ENCODE data around the gene CNEP1R1. TPM values are rescaled to one million over a fixed set of nuclear protein-coding genes. Genes with fewer than 3 reads are reported as not detected.

Gene CNEP1R1
- total RNA-seq, 2 donors from 2014 or later: 14.2 to 36.5 TPM

DNA sequence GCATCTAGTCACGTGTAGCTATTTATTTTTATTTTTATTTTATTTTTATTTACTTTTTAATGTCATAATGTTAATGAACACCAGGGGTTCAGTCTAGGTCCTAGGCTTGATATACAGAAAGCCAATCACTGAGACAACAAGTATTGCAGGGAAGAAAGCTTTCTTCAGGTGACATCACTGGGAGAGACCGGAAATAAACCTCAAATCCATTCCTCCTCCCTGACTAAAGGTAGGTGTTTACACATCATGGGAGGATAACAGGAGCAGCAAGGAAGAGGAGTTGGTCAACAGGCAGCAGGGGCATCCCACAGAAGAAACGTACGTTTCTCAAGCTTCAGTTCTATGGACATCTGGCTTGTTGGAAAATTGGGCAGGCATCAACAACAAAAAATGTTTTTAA, 31.2 kb downstream of the CNEP1R1 start:
- ATAC-seq (ENCODE audit: insufficient number of reproducible peaks, low FRiP score, low read depth) (no peak), DNase-seq (ENCODE audit: low spot score) (no peak)
- Histone ChIP-seq H3K9me3 (peaks cover 11% of the 10 kb centered on the region), H3K4me3 (no peak overlapping the region), H3K4me1 (ENCODE audit: control insufficient read depth in 1 of 2, low read depth in 2 of 2) (no peaks in the 10 kb centered on the region), H3K27ac (no peak overlapping the region), H3K36me3 (no peaks in the 10 kb centered on the region), H3K27me3 (replicated peaks; ENCODE audit: insufficient read depth) (no peaks in the 10 kb centered on the region)
- TF ChIP-seq, protein P1, sequence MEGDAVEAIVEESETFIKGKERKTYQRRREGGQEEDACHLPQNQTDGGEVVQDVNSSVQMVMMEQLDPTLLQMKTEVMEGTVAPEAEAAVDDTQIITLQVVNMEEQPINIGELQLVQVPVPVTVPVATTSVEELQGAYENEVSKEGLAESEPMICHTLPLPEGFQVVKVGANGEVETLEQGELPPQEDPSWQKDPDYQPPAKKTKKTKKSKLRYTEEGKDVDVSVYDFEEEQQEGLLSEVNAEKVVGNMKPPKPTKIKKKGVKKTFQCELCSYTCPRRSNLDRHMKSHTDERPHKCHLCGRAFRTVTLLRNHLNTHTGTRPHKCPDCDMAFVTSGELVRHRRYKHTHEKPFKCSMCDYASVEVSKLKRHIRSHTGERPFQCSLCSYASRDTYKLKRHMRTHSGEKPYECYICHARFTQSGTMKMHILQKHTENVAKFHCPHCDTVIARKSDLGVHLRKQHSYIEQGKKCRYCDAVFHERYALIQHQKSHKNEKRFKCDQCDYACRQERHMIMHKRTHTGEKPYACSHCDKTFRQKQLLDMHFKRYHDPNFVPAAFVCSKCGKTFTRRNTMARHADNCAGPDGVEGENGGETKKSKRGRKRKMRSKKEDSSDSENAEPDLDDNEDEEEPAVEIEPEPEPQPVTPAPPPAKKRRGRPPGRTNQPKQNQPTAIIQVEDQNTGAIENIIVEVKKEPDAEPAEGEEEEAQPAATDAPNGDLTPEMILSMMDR (IDR thresholded peaks at IDR 0.05): no peak

DNA sequence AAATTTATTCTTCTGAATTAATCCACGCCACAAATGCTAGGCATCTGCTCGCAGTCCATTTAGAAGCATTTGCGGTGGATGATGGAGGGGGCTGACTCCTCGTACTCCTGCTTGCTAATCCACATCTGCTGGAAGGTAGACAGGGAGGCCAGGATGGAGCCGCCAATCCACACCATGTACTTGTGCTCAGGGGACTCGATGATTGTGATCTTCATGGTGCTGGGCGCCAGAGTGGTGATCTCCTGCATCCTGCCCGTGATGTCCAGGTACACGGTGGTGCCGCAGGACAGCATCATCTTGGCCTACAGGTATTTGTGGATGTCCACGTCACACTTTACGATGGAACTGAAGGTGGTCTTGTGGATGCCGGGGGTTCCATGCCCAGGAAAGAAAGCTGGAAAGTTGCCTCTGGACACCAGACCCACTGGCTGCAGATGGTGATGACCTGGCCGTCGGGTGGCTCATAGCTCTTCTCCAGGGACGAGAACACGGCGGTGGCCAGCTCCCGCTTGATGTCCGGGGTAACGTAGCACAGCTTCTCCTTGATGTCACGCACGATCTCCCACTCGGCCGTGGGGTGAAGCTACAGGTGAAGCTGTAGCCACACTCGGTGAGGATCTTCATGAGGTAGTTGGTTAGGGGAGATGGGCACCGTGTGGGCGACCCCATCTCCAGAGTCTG, 33.2 kb downstream of the CNEP1R1 start:
- TF ChIP-seq, protein P1 (IDR thresholded peaks at IDR 0.05): no peak
- DNase-seq (ENCODE audit: low spot score): no peak

DNA sequence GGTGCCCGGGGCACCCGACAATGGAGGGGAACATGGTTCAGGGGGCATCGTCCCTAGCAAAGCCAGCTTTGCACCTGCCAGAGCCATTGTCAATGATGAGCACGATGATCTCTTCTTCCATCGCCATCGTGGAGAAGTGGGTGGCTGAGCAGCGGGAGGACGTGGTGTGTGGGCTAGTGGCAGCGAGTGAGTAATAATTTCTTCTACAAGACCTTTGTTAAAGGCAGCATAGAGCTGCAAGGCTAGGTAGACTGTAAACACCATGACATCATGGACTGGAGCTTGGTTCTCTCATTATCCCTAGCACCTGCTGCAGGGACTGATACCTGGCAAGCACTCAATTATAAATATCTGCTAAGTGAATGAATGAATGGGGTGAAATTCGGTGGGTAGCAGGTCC, 34.1 kb downstream of the CNEP1R1 start:
- no peaks in the 10 kb centered on the region for H3K27me3 ChIP-seq (replicated peaks; ENCODE audit: insufficient read depth)
- no peaks in the 10 kb centered on the region for H3K4me1 ChIP-seq (ENCODE audit: control insufficient read depth in 1 of 2, low read depth in 2 of 2)
- DNase-seq (ENCODE audit: low spot score): no peak
- TF ChIP-seq, protein P1 (IDR thresholded peaks at IDR 0.05): no peak
- H3K4me3 ChIP-seq: no peak overlapping the region
- no peak for ATAC-seq (ENCODE audit: insufficient number of reproducible peaks, low FRiP score, low read depth)
- no peaks in the 10 kb centered on the region for H3K36me3 ChIP-seq
- peaks cover 11% of the 10 kb centered on the region for H3K9me3 ChIP-seq
- H3K27ac ChIP-seq: no peak overlapping the region

More for the DNA sequence above, 33.2 kb downstream of the CNEP1R1 start:
- Histone ChIP-seq H3K36me3 (no peaks in the 10 kb centered on the region), H3K4me3 (no peak overlapping the region), H3K4me1 (ENCODE audit: control insufficient read depth in 1 of 2, low read depth in 2 of 2) (no peaks in the 10 kb centered on the region), H3K27me3 (replicated peaks; ENCODE audit: insufficient read depth) (no peaks in the 10 kb centered on the region), H3K27ac (no peak overlapping the region), H3K9me3 (peaks cover 11% of the 10 kb centered on the region)
- ATAC-seq (ENCODE audit: insufficient number of reproducible peaks, low FRiP score, low read depth): no peak

DNA sequence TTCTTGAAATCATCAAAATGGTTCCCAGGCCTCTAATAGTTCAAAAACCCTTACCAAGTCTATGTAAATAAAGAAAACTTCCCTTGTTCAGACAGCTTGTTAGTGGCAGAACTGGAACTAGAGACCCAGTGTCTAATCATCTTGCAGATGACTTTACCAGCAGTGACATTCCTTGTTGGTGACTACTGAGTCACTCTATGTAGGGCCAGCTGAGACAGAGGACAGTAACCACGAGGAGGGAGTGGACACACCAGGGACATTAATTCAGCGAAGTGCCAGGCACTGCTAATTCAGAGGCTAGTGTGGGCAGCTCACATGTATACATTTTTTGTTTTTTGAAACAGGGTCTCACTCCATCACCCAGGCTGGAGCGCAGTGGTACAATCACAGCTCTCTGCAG, 34.6 kb downstream of the CNEP1R1 start:
- no peak for ATAC-seq (ENCODE audit: insufficient number of reproducible peaks, low FRiP score, low read depth)
- H3K9me3 ChIP-seq: peaks cover 11% of the 10 kb centered on the region
- TF ChIP-seq, protein P1 (IDR thresholded peaks at IDR 0.05): no peak

DNA sequence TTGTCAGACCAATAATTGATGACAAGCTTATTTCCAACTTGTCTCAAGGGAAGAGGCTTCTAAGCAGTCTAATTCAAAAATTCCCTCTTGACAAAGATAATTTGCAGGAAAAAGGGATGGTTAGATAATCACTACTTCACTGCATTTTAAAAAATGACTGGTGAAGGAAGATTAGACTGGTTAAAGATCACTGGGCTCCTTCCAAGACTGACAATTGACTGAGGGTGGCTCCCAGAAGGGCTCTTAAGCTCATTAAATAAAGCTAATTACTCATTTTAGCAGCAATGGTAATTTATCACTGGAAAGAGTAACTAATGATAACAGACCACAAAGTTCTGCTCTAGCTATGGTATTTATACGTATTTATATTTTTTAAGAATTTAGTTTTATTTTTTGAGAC, 36.3 kb downstream of the CNEP1R1 start:
- Histone ChIP-seq H3K27ac (no peak overlapping the region), H3K4me1 (ENCODE audit: control insufficient read depth in 1 of 2, low read depth in 2 of 2) (no peaks in the 10 kb centered on the region), H3K9me3 (peaks cover 2% of the 10 kb centered on the region), H3K27me3 (replicated peaks; ENCODE audit: insufficient read depth) (no peaks in the 10 kb centered on the region), H3K4me3 (no peak overlapping the region), H3K36me3 (no peaks in the 10 kb centered on the region)
- ATAC-seq (ENCODE audit: insufficient number of reproducible peaks, low FRiP score, low read depth) (no peak), DNase-seq (ENCODE audit: low spot score) (no peak)
- TF ChIP-seq, protein P1 (IDR thresholded peaks at IDR 0.05): no peak

More for the DNA sequence above, 34.6 kb downstream of the CNEP1R1 start:
- H3K4me3 ChIP-seq: no peak overlapping the region
- no peak for DNase-seq (ENCODE audit: low spot score)
- no peaks in the 10 kb centered on the region for H3K4me1 ChIP-seq (ENCODE audit: control insufficient read depth in 1 of 2, low read depth in 2 of 2)
- H3K27me3 ChIP-seq (replicated peaks; ENCODE audit: insufficient read depth): no peaks in the 10 kb centered on the region
- no peak overlapping the region for H3K27ac ChIP-seq
- no peaks in the 10 kb centered on the region for H3K36me3 ChIP-seq

Measured in thoracic aorta (tissue), 2 donors.